ENCODE measurements around the gene MYH11. TPM values are rescaled to one million over a fixed set of nuclear protein-coding genes. Genes with fewer than 3 reads are reported as not detected.

MYH11 gene
- total RNA-seq, 1 donor from 2014 or later = 0.31 TPM

DNA sequence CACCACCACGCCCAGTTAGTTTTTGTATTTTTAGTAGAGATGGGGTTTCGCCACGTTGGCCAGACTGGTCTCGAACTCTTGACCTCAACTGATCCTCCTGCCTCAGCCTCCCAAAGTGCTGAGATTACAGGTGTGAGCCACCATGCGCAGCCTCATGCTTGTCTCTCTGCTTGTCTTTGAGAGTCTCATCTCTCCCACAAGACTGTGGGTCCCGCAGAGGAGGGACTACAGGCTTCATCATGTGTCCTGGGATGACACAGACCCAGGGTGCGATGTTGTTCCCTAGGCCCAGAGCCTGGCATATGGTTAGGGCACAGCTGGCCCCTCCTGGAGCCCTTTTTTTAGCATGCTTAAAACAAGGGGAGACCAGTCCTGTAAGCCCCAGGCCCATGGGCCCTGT lies 104.9 kb downstream of the MYH11 start:
- DNase-seq (ENCODE audit: low spot score, unreplicated experiment) = no peak
- TF ChIP-seq CTCF (IDR thresholded peaks at IDR 0.05; ENCODE audit: unreplicated experiment) = no peak
- Mint-ChIP-seq H3K4me1 (ENCODE audit: low read depth) (no peaks in the 10 kb centered on the region), H3K27me3 (peaks cover 8% of the 10 kb centered on the region), H3K4me3 (ENCODE audit: low read depth) (no peak overlapping the region), H3K27ac (no peak overlapping the region), H3K36me3 (ENCODE audit: insufficient read depth) (no peaks in the 10 kb centered on the region), H3K9me3 (ENCODE audit: low read depth) (no peaks in the 10 kb centered on the region)

DNA sequence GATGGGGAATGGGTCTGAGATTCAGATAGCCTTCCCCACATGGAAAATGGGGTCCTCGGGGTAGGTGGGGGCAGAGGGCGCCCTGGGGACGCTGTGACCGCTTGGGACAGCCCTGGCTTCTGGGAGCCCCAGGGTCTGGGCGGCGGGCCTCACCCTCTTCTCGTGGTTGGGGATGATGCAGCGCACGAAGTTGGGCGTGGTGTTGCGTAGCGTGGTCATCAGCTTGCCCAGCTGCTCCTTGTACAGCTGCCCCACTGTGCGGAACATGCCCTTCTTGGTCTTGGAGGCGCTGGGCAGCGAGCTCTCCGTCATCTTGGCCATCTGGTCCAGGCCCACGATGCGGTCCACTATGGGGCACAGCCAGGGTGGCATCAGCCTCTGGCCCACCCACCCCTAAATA lies 106.8 kb downstream of the MYH11 start:
- Mint-ChIP-seq H3K36me3 (ENCODE audit: insufficient read depth) (no peaks in the 10 kb centered on the region), H3K4me1 (ENCODE audit: low read depth) (no peaks in the 10 kb centered on the region), H3K9me3 (ENCODE audit: low read depth) (no peaks in the 10 kb centered on the region), H3K27ac (no peak overlapping the region), H3K4me3 (ENCODE audit: low read depth) (no peak overlapping the region), H3K27me3 (peaks cover 4% of the 10 kb centered on the region)
- DNase-seq (ENCODE audit: low spot score, unreplicated experiment) = no peak
- no peak for TF ChIP-seq CTCF (IDR thresholded peaks at IDR 0.05; ENCODE audit: unreplicated experiment)

DNA sequence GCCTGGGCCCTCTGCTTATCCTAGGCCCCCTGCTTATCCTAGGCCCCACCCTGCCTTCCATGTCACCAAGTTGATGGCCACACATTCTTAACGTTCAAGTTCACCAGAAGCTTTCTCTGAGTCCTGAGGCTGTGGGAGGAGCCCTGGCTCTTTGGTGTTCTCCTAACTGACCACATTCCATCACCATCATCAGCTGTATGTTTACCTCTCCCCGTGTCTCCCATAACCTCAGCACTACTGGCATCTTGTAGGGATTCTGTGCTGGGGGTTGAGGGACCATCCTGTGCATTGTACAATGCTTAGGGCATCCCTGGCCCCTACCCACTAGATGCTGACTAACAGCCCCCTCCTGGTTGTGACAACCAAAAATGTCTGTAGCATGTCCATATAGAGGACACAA lies 107.5 kb downstream of the MYH11 start:
- H3K36me3 Mint-ChIP-seq (ENCODE audit: insufficient read depth) = no peaks in the 10 kb centered on the region
- no peaks in the 10 kb centered on the region for H3K4me1 Mint-ChIP-seq (ENCODE audit: low read depth)
- no peaks in the 10 kb centered on the region for H3K9me3 Mint-ChIP-seq (ENCODE audit: low read depth)
- no peak for TF ChIP-seq CTCF (IDR thresholded peaks at IDR 0.05; ENCODE audit: unreplicated experiment)
- no peak overlapping the region for H3K4me3 Mint-ChIP-seq (ENCODE audit: low read depth)
- H3K27ac Mint-ChIP-seq = no peak overlapping the region
- no peak for DNase-seq (ENCODE audit: low spot score, unreplicated experiment)
- peaks cover 4% of the 10 kb centered on the region for H3K27me3 Mint-ChIP-seq

DNA sequence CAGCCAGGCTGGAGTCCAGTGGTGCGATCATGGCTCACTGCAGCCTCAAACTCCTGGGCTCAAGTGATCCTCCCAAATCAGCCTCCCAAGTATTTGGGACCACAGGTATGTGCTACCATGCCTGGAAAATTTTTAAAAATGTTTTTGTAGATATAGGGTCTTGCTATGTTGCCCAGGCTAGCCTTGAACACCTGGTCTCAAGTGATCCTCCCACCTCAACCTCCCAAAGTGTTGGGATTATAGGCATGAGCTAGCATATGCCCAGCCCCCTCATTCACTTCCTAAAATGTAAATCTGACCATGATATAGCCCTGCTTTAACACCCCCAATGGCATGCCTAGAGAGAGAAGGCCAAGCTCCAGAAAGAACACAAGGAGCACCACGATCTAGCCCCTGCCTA lies 108.2 kb downstream of the MYH11 start:
- DNase-seq (ENCODE audit: low spot score, unreplicated experiment) = no peak
- no peak for TF ChIP-seq CTCF (IDR thresholded peaks at IDR 0.05; ENCODE audit: unreplicated experiment)
- Mint-ChIP-seq H3K27me3 (peaks cover 4% of the 10 kb centered on the region), H3K9me3 (ENCODE audit: low read depth) (no peaks in the 10 kb centered on the region), H3K36me3 (ENCODE audit: insufficient read depth) (no peaks in the 10 kb centered on the region), H3K4me3 (ENCODE audit: low read depth) (no peak overlapping the region), H3K4me1 (ENCODE audit: low read depth) (no peaks in the 10 kb centered on the region), H3K27ac (no peak overlapping the region)

DNA sequence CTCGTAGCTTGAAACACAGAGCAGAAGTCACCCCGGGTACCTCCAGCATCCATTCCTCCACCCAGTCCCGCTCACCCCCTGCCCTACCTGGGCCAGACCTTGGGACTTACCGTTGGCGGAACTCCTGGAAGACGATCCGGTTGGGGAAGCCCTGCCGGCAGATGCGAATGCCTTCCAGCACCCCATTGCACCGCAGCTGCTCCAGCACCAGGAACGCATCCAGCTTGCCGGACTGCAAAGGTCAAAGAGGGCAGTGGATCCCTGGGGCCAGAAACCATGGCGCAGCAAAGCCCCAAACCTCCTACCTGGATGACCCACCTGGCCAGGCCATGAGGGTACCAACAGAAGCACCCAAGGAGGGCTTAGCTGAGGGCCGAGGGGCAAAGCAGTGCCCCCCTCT lies 108.9 kb downstream of the MYH11 start:
- Mint-ChIP-seq H3K36me3 (ENCODE audit: insufficient read depth) (no peaks in the 10 kb centered on the region), H3K4me1 (ENCODE audit: low read depth) (no peaks in the 10 kb centered on the region), H3K4me3 (ENCODE audit: low read depth) (no peak overlapping the region), H3K9me3 (ENCODE audit: low read depth) (no peaks in the 10 kb centered on the region), H3K27ac (no peak overlapping the region), H3K27me3 (peaks cover 4% of the 10 kb centered on the region)
- no peak for TF ChIP-seq CTCF (IDR thresholded peaks at IDR 0.05; ENCODE audit: unreplicated experiment)
- no peak for DNase-seq (ENCODE audit: low spot score, unreplicated experiment)
